Naive thymus-derived CD4-positive, alpha-beta T cell (primary cell): ENCODE results near the gene SLCO2B1. TPM values are rescaled to one million over a fixed set of nuclear protein-coding genes. Genes with fewer than 3 reads are reported as not detected.
A peak's percentile ranks its signal among the peaks of the same experiment; 100 is the strongest.
"Not testable (repeated sequence)": the region's sequence is repeated elsewhere in the genome, so short reads cannot be mapped to it uniquely, and the experiment has no call there.

Source experiments
- ATAC-seq: fragments of 150-1000 bp; cut with Tn5 transposase; 2 replicates; pipeline ENCODE4 v1.10.0; 2021; ENCODE audit warnings: mild to moderate bottlenecking, moderate library complexity
- CTCF ChIA-PET: fragments of 350-600 bp; sonication (Branson Sonifier 250); formaldehyde crosslinking; loops from one replicate; lab custom pipeline; 2021; ENCODE audit warnings: antibody characterized with exemption; lab: Charles Lee
- POLR2A ChIA-PET: fragments of 350-600 bp; sonication (Branson Sonifier 250); formaldehyde crosslinking; loops from one replicate; lab custom pipeline; 2021; ENCODE audit warnings: antibody characterized with exemption, inconsistent platforms; lab: Charles Lee
- DNase-seq, 9 donors: peaks; one replicate each; pipeline versions ENCODE4 v3.0.0 to v3.0.0-alpha.2; 2020 to 2022; ENCODE audit warnings: mixed read lengths in 1 of 9
- H3K27ac ChIP-seq: one replicate; pipeline ENCODE4 v1.7.0; 2013; ENCODE audit warnings: mild to moderate bottlenecking, low read depth, low read length, moderate library complexity
- H3K27me3 ChIP-seq, 2 donors: one replicate each; pipeline ENCODE4 v1.7.0; 2013; ENCODE audit warnings: low read length in 2 of 2, mild to moderate bottlenecking in 2 of 2, moderate library complexity in 2 of 2; ENCODE audit not compliant: control insufficient read depth in 2 of 2, insufficient read depth in 2 of 2
- H3K36me3 ChIP-seq, 3 experiments: 1 replicate in 2 of 3; 2 replicates in 1 of 3; pipeline ENCODE4 v1.7.0; 2013; ENCODE audit warnings: low read length in 3 of 3, mild to moderate bottlenecking in 3 of 3, moderate library complexity in 1 of 3; ENCODE audit not compliant: insufficient read depth in 3 of 3, control insufficient read depth in 2 of 3
- H3K4me1 ChIP-seq, 2 donors: one replicate each; pipeline ENCODE4 v1.7.0; 2013; ENCODE audit warnings: low read length in 2 of 2, mild to moderate bottlenecking in 2 of 2, moderate library complexity in 1 of 2; ENCODE audit not compliant: control insufficient read depth in 2 of 2, insufficient read depth in 2 of 2
- H3K4me3 ChIP-seq: 2 replicates; pipeline ENCODE4 v1.7.0; 2013; ENCODE audit warnings: mild to moderate bottlenecking, low read length
- H3K9me3 ChIP-seq, 3 experiments: 1 replicate in 2 of 3; 2 replicates in 1 of 3; pipeline ENCODE4 v1.7.0; 2013; ENCODE audit warnings: low read length in 3 of 3; ENCODE audit not compliant: control insufficient read depth in 2 of 3
- H3K27ac Mint-ChIP-seq, 9 donors: one replicate each; pipeline ENCODE4 v1.8.0; 2020 to 2022; ENCODE audit warnings: mixed read lengths in 9 of 9, mild to moderate bottlenecking in 8 of 9, moderate library complexity in 5 of 9, inconsistent platforms in 2 of 9
- H3K27me3 Mint-ChIP-seq, 5 donors: one replicate each; pipeline ENCODE4 v1.8.0; 2021 to 2022; ENCODE audit warnings: mixed read lengths in 5 of 5, mild to moderate bottlenecking in 1 of 5
- H3K36me3 Mint-ChIP-seq, 5 donors: one replicate each; pipeline ENCODE4 v1.8.0; 2020 to 2022; ENCODE audit warnings: mixed read lengths in 5 of 5, mild to moderate bottlenecking in 3 of 5, inconsistent platforms in 1 of 5
- H3K4me1 Mint-ChIP-seq, 7 donors: one replicate each; pipeline ENCODE4 v1.8.0; 2020 to 2022; ENCODE audit warnings: mixed read lengths in 7 of 7, mild to moderate bottlenecking in 3 of 7, inconsistent platforms in 1 of 7
- H3K4me3 Mint-ChIP-seq, 10 donors: one replicate each; pipeline ENCODE4 v1.8.0; 2020 to 2022; ENCODE audit warnings: mild to moderate bottlenecking in 10 of 10, mixed read lengths in 10 of 10, moderate library complexity in 6 of 10, inconsistent platforms in 2 of 10
- H3K9me3 Mint-ChIP-seq, 11 donors: one replicate each; pipeline ENCODE4 v1.8.0; 2020 to 2022; ENCODE audit warnings: mixed read lengths in 11 of 11, mild to moderate bottlenecking in 4 of 11, inconsistent platforms in 1 of 11, moderate library complexity in 1 of 11
- intact Hi-C, 2 donors: fragments of 100-400 bp; cut with micrococcal nuclease; formaldehyde crosslinking; loops; one replicate each; pipeline ENCODE4 v1.15.1; 2023
- polyA plus RNA-seq, 2 donors: library from polyadenylated mRNA; unstranded; fragments of 300-500 nt; fragmentation: Illumina TruSeq; gene quantifications; one replicate each; pipeline ENCODE4 v1.2.3, GENCODE V29; 2021
- total RNA-seq, 6 experiments: library from RNA in 5 of 6; stranded (reverse) in 5 of 6; gene quantifications; 1 replicate in 5 of 6; 2 replicates in 1 of 6; pipeline ENCODE4 v1.2.3 and lab custom pipeline; 2021 to 2026

SLCO2B1 gene, protein sequence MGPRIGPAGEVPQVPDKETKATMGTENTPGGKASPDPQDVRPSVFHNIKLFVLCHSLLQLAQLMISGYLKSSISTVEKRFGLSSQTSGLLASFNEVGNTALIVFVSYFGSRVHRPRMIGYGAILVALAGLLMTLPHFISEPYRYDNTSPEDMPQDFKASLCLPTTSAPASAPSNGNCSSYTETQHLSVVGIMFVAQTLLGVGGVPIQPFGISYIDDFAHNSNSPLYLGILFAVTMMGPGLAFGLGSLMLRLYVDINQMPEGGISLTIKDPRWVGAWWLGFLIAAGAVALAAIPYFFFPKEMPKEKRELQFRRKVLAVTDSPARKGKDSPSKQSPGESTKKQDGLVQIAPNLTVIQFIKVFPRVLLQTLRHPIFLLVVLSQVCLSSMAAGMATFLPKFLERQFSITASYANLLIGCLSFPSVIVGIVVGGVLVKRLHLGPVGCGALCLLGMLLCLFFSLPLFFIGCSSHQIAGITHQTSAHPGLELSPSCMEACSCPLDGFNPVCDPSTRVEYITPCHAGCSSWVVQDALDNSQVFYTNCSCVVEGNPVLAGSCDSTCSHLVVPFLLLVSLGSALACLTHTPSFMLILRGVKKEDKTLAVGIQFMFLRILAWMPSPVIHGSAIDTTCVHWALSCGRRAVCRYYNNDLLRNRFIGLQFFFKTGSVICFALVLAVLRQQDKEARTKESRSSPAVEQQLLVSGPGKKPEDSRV
- total RNA-seq = 1 to 10 TPM in 2 of 5 experiments, under 1 TPM in 2, not detected in 1; 0.19 to 4.3 (median 1.9) TPM
- polyA plus RNA-seq = not detected
- total RNA-seq (lab: John Stamatoyannopoulos, UW) = not detected

- H3K27ac Mint-ChIP-seq = peak within 1 kb of the TSS in 1 of 9 donors; percentile 8
- no peaks in the 10 kb centered on the region for H3K27me3 ChIP-seq
- no peak within 1 kb of the TSS for H3K4me3 Mint-ChIP-seq
- H3K27ac ChIP-seq = no peak within 1 kb of the TSS
- H3K4me1 Mint-ChIP-seq = peaks cover 0 to 18% (median 0%) of the 10 kb centered on the region in 7 donors
- H3K4me3 ChIP-seq = no peak within 1 kb of the TSS
- peaks cover 0 to 9% (median 0%) of the 10 kb centered on the region in 5 donors for H3K27me3 Mint-ChIP-seq
- no peak for DNase-seq
- no peaks in the 10 kb centered on the region for H3K36me3 ChIP-seq
- no peaks in the 10 kb centered on the region for H3K4me1 ChIP-seq
- H3K9me3 Mint-ChIP-seq = no peaks in the 10 kb centered on the region
- H3K9me3 ChIP-seq = no peaks in the 10 kb centered on the region
- no peak for ATAC-seq
- CTCF ChIA-PET = no interaction called here
- POLR2A ChIA-PET = no interaction called here
- intact Hi-C loops = no loop called here
- H3K36me3 Mint-ChIP-seq = no peaks in the 10 kb centered on the region
These were observed at the start of gene SLCO2B1 for GRCh38 chr11:75150879-75151278. TSS of gene SLCO2B1 (plus strand) at chr11:75151107. CDS start at chr11:75151382, 275 bp downstream.

GRCh38 chr11:75101424-75102128 is 49.3 kb upstream of the SLCO2B1 start:
- intact Hi-C loops = no loop called here
- Mint-ChIP-seq H3K36me3 (peaks cover 0 to 4% (median 0%) of the 10 kb centered on the region in 5 donors), H3K27me3 (peaks cover 16 to 56% (median 43%) of the 10 kb centered on the region in 5 donors)

DNA sequence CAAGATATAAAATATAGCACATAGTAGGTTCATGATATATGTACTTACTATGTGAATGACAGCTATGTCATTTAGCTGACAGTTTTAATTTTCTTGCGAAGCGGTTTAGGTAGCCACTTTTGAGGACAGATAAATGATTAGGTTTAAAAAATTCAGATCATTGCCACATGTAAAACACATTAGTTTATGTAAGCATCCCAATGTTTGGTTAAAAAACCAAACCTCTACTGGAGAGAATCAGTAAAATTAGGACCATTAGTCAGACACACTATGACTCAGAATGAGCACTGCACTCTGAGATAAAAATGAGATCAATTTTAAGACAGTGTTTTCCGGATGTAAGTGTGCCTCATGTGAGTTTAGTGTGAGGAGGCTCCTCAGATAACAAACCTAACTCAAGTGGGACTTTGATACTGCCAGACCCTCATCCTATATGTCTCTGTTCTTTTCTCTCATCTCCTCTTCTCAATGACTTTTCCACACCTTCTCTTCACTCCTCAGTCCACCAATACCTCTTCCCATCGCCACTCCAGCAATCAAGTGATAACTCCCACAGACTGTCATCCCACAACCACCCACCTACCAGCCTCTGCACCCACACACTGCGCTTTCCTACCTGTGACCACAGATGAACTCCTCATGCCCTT is 47.4 kb upstream of the SLCO2B1 start:
- ATAC-seq = no peak
- Histone ChIP-seq H3K9me3 (no peaks in the 10 kb centered on the region), H3K4me1 (no peaks in the 10 kb centered on the region), H3K27me3 (no peaks in the 10 kb centered on the region), H3K4me3 (no peak overlapping the region), H3K36me3 (no peaks in the 10 kb centered on the region), H3K27ac (no peak overlapping the region)
- H3K4me3 Mint-ChIP-seq = no peak overlapping the region
- H3K27me3 Mint-ChIP-seq = peaks cover 14 to 44% (median 31%) of the 10 kb centered on the region in 5 donors
- no peak for DNase-seq
- peaks cover 0 to 7% (median 0%) of the 10 kb centered on the region in 11 donors for H3K9me3 Mint-ChIP-seq
- ChIA-PET POLR2A (no interaction called here), CTCF (no interaction called here)
- no peaks in the 10 kb centered on the region for H3K36me3 Mint-ChIP-seq
- H3K27ac Mint-ChIP-seq = no peak overlapping the region
- intact Hi-C loops = no loop called here
- H3K4me1 Mint-ChIP-seq = peaks cover 0 to 13% (median 0%) of the 10 kb centered on the region in 7 donors

More at GRCh38 chr11:75101424-75102128, 49.3 kb upstream of the SLCO2B1 start:
- DNase-seq (no peak), ATAC-seq (no peak)
- H3K27ac ChIP-seq = no peak overlapping the region
- peaks cover 0 to 5% (median 0%) of the 10 kb centered on the region in 11 donors for H3K9me3 Mint-ChIP-seq
- H3K4me3 ChIP-seq = no peak overlapping the region
- no peaks in the 10 kb centered on the region for H3K36me3 ChIP-seq
- ChIA-PET POLR2A (no interaction called here), CTCF (no interaction called here)
- no peak overlapping the region for H3K4me3 Mint-ChIP-seq
- H3K27ac Mint-ChIP-seq = no peak overlapping the region
- H3K27me3 ChIP-seq = no peaks in the 10 kb centered on the region
- no peaks in the 10 kb centered on the region for H3K9me3 ChIP-seq
- H3K4me1 Mint-ChIP-seq = peaks cover 0 to 13% (median 0%) of the 10 kb centered on the region in 7 donors
- no peaks in the 10 kb centered on the region for H3K4me1 ChIP-seq

GRCh38 chr11:75105462-75105925 is 45.4 kb upstream of the SLCO2B1 start:
- H3K4me1 Mint-ChIP-seq = peaks cover 0 to 10% (median 0%) of the 10 kb centered on the region in 7 donors
- H3K9me3 Mint-ChIP-seq = peaks cover 0 to 12% (median 0%) of the 10 kb centered on the region in 11 donors
- Histone ChIP-seq H3K27ac (no peak overlapping the region), H3K27me3 (no peaks in the 10 kb centered on the region), H3K36me3 (no peaks in the 10 kb centered on the region), H3K4me3 (no peak overlapping the region), H3K9me3 (no peaks in the 10 kb centered on the region), H3K4me1 (no peaks in the 10 kb centered on the region)
- ATAC-seq = no peak
- no peak for DNase-seq
- CTCF ChIA-PET = no interaction called here
- POLR2A ChIA-PET = no interaction called here
- no peak overlapping the region for H3K27ac Mint-ChIP-seq
- no peaks in the 10 kb centered on the region for H3K36me3 Mint-ChIP-seq
- H3K27me3 Mint-ChIP-seq = peaks cover 14 to 39% (median 25%) of the 10 kb centered on the region in 5 donors
- H3K4me3 Mint-ChIP-seq = no peak overlapping the region
- intact Hi-C loops = no loop called here

DNA sequence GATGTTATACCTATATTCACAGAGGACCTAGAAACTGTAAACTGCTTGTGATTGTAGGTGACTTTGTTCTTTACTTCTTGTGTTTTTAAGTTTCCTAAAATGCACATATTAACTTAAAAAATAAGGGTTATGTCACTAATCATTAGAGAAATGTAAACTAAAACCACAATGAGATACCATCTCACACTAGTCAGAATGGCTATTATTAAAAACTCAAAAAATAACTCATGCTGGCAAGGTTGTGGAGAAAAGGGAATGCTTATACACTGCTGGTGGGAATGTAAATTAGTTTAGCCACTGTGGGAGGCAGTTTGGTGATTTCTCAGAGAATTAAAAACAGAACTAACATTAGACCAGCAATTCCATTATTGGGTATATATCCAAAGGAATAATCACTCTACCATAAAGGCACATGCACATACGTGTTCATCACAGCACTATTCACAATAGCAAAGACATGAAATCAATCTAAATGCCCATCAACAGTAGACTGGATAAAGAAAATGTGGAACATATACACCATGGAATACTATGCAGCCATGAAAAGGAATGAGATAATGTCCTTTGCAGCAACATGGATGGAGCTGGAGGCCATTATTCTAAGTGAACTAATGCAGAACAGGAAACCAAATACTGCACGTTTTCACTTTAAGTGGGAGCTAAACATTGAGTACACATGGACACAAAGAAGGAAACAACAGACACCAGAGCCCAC is 44.8 kb upstream of the SLCO2B1 start:
- H3K36me3 ChIP-seq, H3K4me1 ChIP-seq, CTCF ChIA-PET, H3K4me3 Mint-ChIP-seq, H3K27ac Mint-ChIP-seq, ATAC-seq, H3K27me3 ChIP-seq, H3K36me3 Mint-ChIP-seq, POLR2A ChIA-PET, H3K4me3 ChIP-seq, H3K9me3 ChIP-seq, DNase-seq, H3K4me1 Mint-ChIP-seq, intact Hi-C loops, H3K27ac ChIP-seq: not testable (repeated sequence)
- Mint-ChIP-seq H3K9me3 (peaks cover 0 to 15% (median 6%) of the 10 kb centered on the region in 11 donors), H3K27me3 (peaks cover 18 to 34% (median 25%) of the 10 kb centered on the region in 5 donors)
